Natural killer cell (primary cell): ENCODE results near the gene UPP1. TPM values are rescaled to one million over a fixed set of nuclear protein-coding genes. Genes with fewer than 3 reads are reported as not detected.

Experiments used
- ATAC-seq, 3 donors: fragments of 150-1000 bp in 2 of 3; fragments of 200-7000 bp in 1 of 3; cut with Tn5 transposase; 1 replicate in 1 of 3; 2 replicates in 2 of 3; pipeline ENCODE4 v1.10.0; 2021; ENCODE audit warnings: mild to moderate bottlenecking in 2 of 3, moderate library complexity in 2 of 3
- DNase-seq, 2 donors: peaks; one replicate each; pipeline versions ENCODE4 v3.0.0 to v3.0.0-alpha.2; 2013 to 2021; ENCODE audit warnings: mixed read lengths in 1 of 2
- H3K27ac ChIP-seq: one replicate; pipeline ENCODE4 v1.5.1; 2013; ENCODE audit warnings: mild to moderate bottlenecking, low read length
- H3K27me3 ChIP-seq: one replicate; pipeline ENCODE4 v1.6.1; 2013; ENCODE audit warnings: low read length; ENCODE audit not compliant: control insufficient read depth, insufficient read depth
- H3K36me3 ChIP-seq: one replicate; pipeline ENCODE4 v1.6.1; 2013; ENCODE audit warnings: low read length; ENCODE audit not compliant: control insufficient read depth, insufficient read depth
- H3K4me1 ChIP-seq: one replicate; pipeline ENCODE4 v1.6.1; 2013; ENCODE audit warnings: low read length; ENCODE audit not compliant: control insufficient read depth, insufficient read depth
- H3K4me3 ChIP-seq: one replicate; pipeline ENCODE4 v1.5.1; 2013; ENCODE audit warnings: low read length
- H3K9me3 ChIP-seq: one replicate; pipeline ENCODE4 v1.6.1; 2013; ENCODE audit warnings: low read length; ENCODE audit not compliant: control insufficient read depth, insufficient read depth
- H3K27ac Mint-ChIP-seq, 2 donors: one replicate each; pipeline ENCODE4 v1.8.0; 2022; ENCODE audit warnings: mild to moderate bottlenecking in 2 of 2, mixed read lengths in 2 of 2, moderate library complexity in 1 of 2
- H3K27me3 Mint-ChIP-seq, 2 donors: one replicate each; pipeline ENCODE4 v1.8.0; 2022; ENCODE audit warnings: low read depth in 2 of 2, mixed read lengths in 2 of 2
- H3K36me3 Mint-ChIP-seq: one replicate; pipeline ENCODE4 v1.8.0; 2022; ENCODE audit warnings: mixed read lengths
- H3K4me1 Mint-ChIP-seq, 2 donors: one replicate each; pipeline ENCODE4 v1.8.0; 2022; ENCODE audit warnings: mixed read lengths in 2 of 2
- H3K4me3 Mint-ChIP-seq: one replicate; pipeline ENCODE4 v1.8.0; 2022; ENCODE audit warnings: mild to moderate bottlenecking, moderate library complexity, mixed read lengths
- H3K9me3 Mint-ChIP-seq, 2 donors: one replicate each; pipeline ENCODE4 v1.8.0; 2022; ENCODE audit warnings: mixed read lengths in 2 of 2
- CTCF ChIP-seq: fragments of 200-600 bp; IDR thresholded peaks from one replicate; pipeline ENCODE4 v1.8.0; 2022; ENCODE audit warnings: antibody characterized with exemption
- WGBS: methylation state at CpG from one replicate; pipeline ENCODE4 v1.1.7; 2013; ENCODE audit warnings: missing lambda C conversion rate; ENCODE audit not compliant: insufficient coverage; 5-methylcytosine and 5-hydroxymethylcytosine counted together
- intact Hi-C: fragments of 100-400 bp; cut with micrococcal nuclease; formaldehyde crosslinking; loops from one replicate; pipeline ENCODE4 v1.14.2; 2022
- total RNA-seq, 4 donors: library from RNA; stranded (reverse); fragments of 120-200 nt in 1 of 4; gene quantifications; one replicate each; pipeline versions ENCODE4 v1.2.3 to v1.2.4, GENCODE V29; 2013 to 2022

UPP1 gene
- total RNA-seq, 3 donors from 2014 or later (not counting 1 experiment from before 2014, with no cell fraction given) = 98.5 to 121 (median 113) TPM

- no peak for TF ChIP-seq CTCF
- intact Hi-C loops = no loop called here
- Mint-ChIP-seq H3K4me1 (peaks cover 10 to 17% of the 10 kb centered on the region in 2 donors), H3K27ac (no peak overlapping the region), H3K27me3 (peaks cover 0 to 3% of the 10 kb centered on the region in 2 donors), H3K9me3 (peaks cover 0 to 3% of the 10 kb centered on the region in 2 donors), H3K4me3 (no peak overlapping the region), H3K36me3 (peaks cover 9% of the 10 kb centered on the region)
- no peak for DNase-seq
- ATAC-seq = no peak
- H3K27ac ChIP-seq = no peak overlapping the region
- H3K27me3 ChIP-seq = no peaks in the 10 kb centered on the region
- no peaks in the 10 kb centered on the region for H3K36me3 ChIP-seq
- 100% methylated on average over 1 of the region's 2 CpGs for WGBS
- no peaks in the 10 kb centered on the region for H3K9me3 ChIP-seq
- no peak overlapping the region for H3K4me3 ChIP-seq
- H3K4me1 ChIP-seq = no peaks in the 10 kb centered on the region
Observed at GRCh38 chr7:48053736-48054135, 35.3 kb upstream of the UPP1 start.

DNA sequence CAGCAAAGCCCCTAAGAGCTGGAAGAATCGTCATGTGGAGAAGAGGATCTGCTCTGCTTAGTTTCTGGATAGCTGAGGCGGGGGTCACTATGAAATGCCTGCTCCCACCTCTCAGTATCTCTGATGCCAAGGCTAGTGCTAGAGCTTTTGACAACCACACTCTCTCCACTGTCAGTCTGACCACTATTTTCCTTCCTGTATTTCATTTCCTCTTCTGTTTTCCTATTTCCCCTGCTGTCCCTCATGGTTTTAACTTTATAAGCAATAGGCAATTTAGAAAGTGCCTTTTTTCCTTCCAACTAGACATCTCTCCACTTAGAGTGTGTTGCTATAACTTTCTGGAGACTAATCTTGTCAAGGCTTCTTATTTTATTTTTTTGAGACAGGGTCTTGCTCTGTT lies 30.1 kb upstream of the UPP1 start:
- TF ChIP-seq CTCF = no peak
- ATAC-seq (no peak), DNase-seq (no peak)
- Histone ChIP-seq H3K4me3 (no peak overlapping the region), H3K27ac (no peak overlapping the region), H3K36me3 (no peaks in the 10 kb centered on the region), H3K4me1 (peaks cover 6% of the 10 kb centered on the region), H3K27me3 (no peaks in the 10 kb centered on the region), H3K9me3 (no peaks in the 10 kb centered on the region)
- Mint-ChIP-seq H3K27me3 (peaks cover 0 to 3% of the 10 kb centered on the region in 2 donors), H3K4me1 (peaks cover 8 to 9% of the 10 kb centered on the region in 2 donors), H3K9me3 (peaks cover 0 to 3% of the 10 kb centered on the region in 2 donors), H3K27ac (no peak overlapping the region), H3K4me3 (no peak overlapping the region), H3K36me3 (peaks cover 15% of the 10 kb centered on the region)
- intact Hi-C loops = no loop called here
- 87% methylated on average over 2 of the region's 2 CpGs for WGBS

- no peak for TF ChIP-seq CTCF
- intact Hi-C loops = no loop called here
- Histone ChIP-seq H3K4me3 (no peak overlapping the region), H3K9me3 (no peaks in the 10 kb centered on the region), H3K4me1 (peaks cover 6% of the 10 kb centered on the region), H3K36me3 (no peaks in the 10 kb centered on the region), H3K27ac (no peak overlapping the region), H3K27me3 (no peaks in the 10 kb centered on the region)
- ATAC-seq (no peak), DNase-seq (no peak)
- Mint-ChIP-seq H3K36me3 (peaks cover 15% of the 10 kb centered on the region), H3K27ac (no peak overlapping the region), H3K9me3 (peaks cover 0 to 3% of the 10 kb centered on the region in 2 donors), H3K4me1 (peaks cover 8 to 9% of the 10 kb centered on the region in 2 donors), H3K27me3 (peaks cover 0 to 3% of the 10 kb centered on the region in 2 donors), H3K4me3 (no peak overlapping the region)
- WGBS = 100% methylated on average over 5 of the region's 5 CpGs
Observed at GRCh38 chr7:48059706-48060105, 29.4 kb upstream of the UPP1 start.

DNA sequence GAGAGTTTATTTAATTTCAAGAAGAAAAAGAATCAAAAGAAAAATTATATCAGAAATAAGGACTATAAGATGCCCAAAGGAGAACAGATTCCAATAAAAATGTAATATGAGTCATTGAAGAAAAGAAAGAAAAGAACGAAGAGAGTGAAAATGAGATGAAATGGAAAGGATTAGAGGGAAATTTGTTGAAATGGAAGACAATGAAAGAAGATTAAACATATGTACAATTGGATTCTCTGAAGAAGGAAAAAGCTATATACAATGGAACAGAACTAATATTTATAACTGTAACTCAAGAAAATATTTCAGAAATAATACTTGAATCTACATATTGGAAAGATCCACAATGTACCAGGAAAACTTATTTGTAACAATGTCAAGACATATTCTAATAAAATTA lies 25.1 kb upstream of the UPP1 start:
- Mint-ChIP-seq H3K36me3 (peaks cover 6% of the 10 kb centered on the region), H3K4me3 (no peak overlapping the region), H3K9me3 (no peaks in the 10 kb centered on the region), H3K27ac (no peak overlapping the region), H3K4me1 (peaks cover 4% of the 10 kb centered on the region in 2 donors), H3K27me3 (peaks cover 0 to 2% of the 10 kb centered on the region in 2 donors)
- TF ChIP-seq CTCF = no peak
- DNase-seq (no peak), ATAC-seq (no peak)
- H3K9me3 ChIP-seq = no peaks in the 10 kb centered on the region
- H3K4me1 ChIP-seq = peaks cover 4% of the 10 kb centered on the region
- intact Hi-C loops = no loop called here
- H3K36me3 ChIP-seq = no peaks in the 10 kb centered on the region
- no peaks in the 10 kb centered on the region for H3K27me3 ChIP-seq
- H3K27ac ChIP-seq = no peak overlapping the region
- 75% methylated on average over 1 of the region's 1 CpG for WGBS
- H3K4me3 ChIP-seq = no peak overlapping the region
